ENCODE data around the gene TMEM86B.
A peak's percentile ranks its signal among the peaks of the same experiment; 100 is the strongest.
"Not testable (repeated sequence)": the region's sequence is repeated elsewhere in the genome, so short reads cannot be mapped to it uniquely, and the experiment has no call there.

Gene TMEM86B

GRCh38 chr19:55212447-55212846 lies 16.1 kb downstream of the TMEM86B start:
- no peak for DNase-seq

- DNase-seq: no peak
These were observed 18.7 kb downstream of the TMEM86B start for GRCh38 chr19:55209693-55210472.

- no peak for DNase-seq
These were observed 19.5 kb downstream of the TMEM86B start, which contains the start of gene PTPRH for GRCh38 chr19:55208880-55209692. TSS of gene PTPRH (minus strand) at chr19:55209501. CDS start at chr19:55209433, 68 bp downstream.

GRCh38 chr19:55206664-55207500 lies 21.7 kb downstream of the TMEM86B start:
- peak in 1 of 2 experiments; percentile 33 for DNase-seq

GRCh38 chr19:55202199-55202598 lies 26.4 kb downstream of the TMEM86B start:
- DNase-seq: not testable (repeated sequence)

GRCh38 chr19:55199620-55200204 lies 28.9 kb downstream of the TMEM86B start:
- no peak for DNase-seq

GRCh38 chr19:55198651-55199050 lies 29.9 kb downstream of the TMEM86B start:
- no peak for DNase-seq

- DNase-seq: no peak
These were observed 31.0 kb downstream of the TMEM86B start for GRCh38 chr19:55197528-55197927.

- DNase-seq: no peak
These were observed 31.8 kb downstream of the TMEM86B start for GRCh38 chr19:55196803-55197202.

GRCh38 chr19:55193481-55193880 lies 35.1 kb downstream of the TMEM86B start:
- no peak for DNase-seq

GRCh38 chr19:55189403-55189835 lies 39.1 kb downstream of the TMEM86B start:
- DNase-seq: no peak

GRCh38 chr19:55188625-55189024 lies 39.9 kb downstream of the TMEM86B start:
- no peak for DNase-seq

- DNase-seq: no peak
These were observed 42.5 kb downstream of the TMEM86B start for GRCh38 chr19:55186080-55186479.

- no peak for DNase-seq
These were observed 46.8 kb downstream of the TMEM86B start for GRCh38 chr19:55181740-55182139.

- DNase-seq: peak in 1 of 2 experiments; percentile 7
These were observed 48.7 kb downstream of the TMEM86B start, which contains the start of gene SYT5 for GRCh38 chr19:55179606-55180484. TSS of gene SYT5 (minus strand) at chr19:55180289. CDS start at chr19:55179041, 1,248 bp downstream.

GRCh38 chr19:55178781-55179599 lies 49.6 kb downstream of the TMEM86B start:
- DNase-seq: peak in 1 of 2 experiments; percentile 7

Data from AML-193 (cell line).